Activated naive CD8-positive, alpha-beta T cell treated with anti-CD3 and anti-CD28 coated beads for 36 hours (primary cell): ENCODE measurements around the gene SLC22A12. TPM values are rescaled to one million over a fixed set of nuclear protein-coding genes. Genes with fewer than 3 reads are reported as not detected.

Source experiments
- DNase-seq: peaks from one replicate; pipeline ENCODE4 v3.0.0; 2021
- H3K27ac Mint-ChIP-seq: one replicate; pipeline ENCODE4 v1.8.0; 2022; ENCODE audit warnings: mild to moderate bottlenecking, moderate library complexity, mixed read lengths
- H3K27me3 Mint-ChIP-seq: one replicate; pipeline ENCODE4 v1.8.0; 2022; ENCODE audit warnings: mild to moderate bottlenecking, mixed read lengths
- H3K36me3 Mint-ChIP-seq: one replicate; pipeline ENCODE4 v1.8.0; 2021; ENCODE audit warnings: mild to moderate bottlenecking, mixed read lengths
- H3K4me1 Mint-ChIP-seq: one replicate; pipeline ENCODE4 v1.8.0; 2021; ENCODE audit warnings: mixed read lengths
- H3K4me3 Mint-ChIP-seq: one replicate; pipeline ENCODE4 v1.8.0; 2022; ENCODE audit warnings: mild to moderate bottlenecking, moderate library complexity, mixed read lengths
- H3K9me3 Mint-ChIP-seq: one replicate; pipeline ENCODE4 v1.8.0; 2022; ENCODE audit warnings: mixed read lengths
- total RNA-seq, 2 experiments: library from RNA; stranded (reverse); gene quantifications; one replicate each; pipeline ENCODE4 v1.2.3, GENCODE V29; 2021

The SLC22A12 gene
- total RNA-seq, 2 experiments from 2014 or later = not detected

- H3K36me3 Mint-ChIP-seq = no peaks in the 10 kb centered on the region
- no peak overlapping the region for H3K27ac Mint-ChIP-seq
- H3K4me3 Mint-ChIP-seq = no peak overlapping the region
- H3K9me3 Mint-ChIP-seq = no peaks in the 10 kb centered on the region
- H3K27me3 Mint-ChIP-seq = peaks cover 13% of the 10 kb centered on the region
- H3K4me1 Mint-ChIP-seq = peaks cover 6% of the 10 kb centered on the region
- no peak for DNase-seq
These were observed 41.2 kb downstream of the SLC22A12 start for GRCh38 chr11:64632237-64632636.

GRCh38 chr11:64632654-64633053, 41.6 kb downstream of the SLC22A12 start:
- peaks cover 13% of the 10 kb centered on the region for H3K27me3 Mint-ChIP-seq
- H3K27ac Mint-ChIP-seq = no peak overlapping the region
- H3K36me3 Mint-ChIP-seq = no peaks in the 10 kb centered on the region
- H3K4me3 Mint-ChIP-seq = no peak overlapping the region
- H3K9me3 Mint-ChIP-seq = no peaks in the 10 kb centered on the region
- peaks cover 6% of the 10 kb centered on the region for H3K4me1 Mint-ChIP-seq
- DNase-seq = no peak

GRCh38 chr11:64633555-64634159, 42.6 kb downstream of the SLC22A12 start:
- no peaks in the 10 kb centered on the region for H3K9me3 Mint-ChIP-seq
- H3K27ac Mint-ChIP-seq = no peak overlapping the region
- DNase-seq = no peak
- H3K27me3 Mint-ChIP-seq = peaks cover 13% of the 10 kb centered on the region
- H3K4me3 Mint-ChIP-seq = no peak overlapping the region
- H3K36me3 Mint-ChIP-seq = no peaks in the 10 kb centered on the region
- H3K4me1 Mint-ChIP-seq = peaks cover 6% of the 10 kb centered on the region

- no peaks in the 10 kb centered on the region for H3K9me3 Mint-ChIP-seq
- peaks cover 6% of the 10 kb centered on the region for H3K4me1 Mint-ChIP-seq
- H3K4me3 Mint-ChIP-seq = no peak overlapping the region
- no peaks in the 10 kb centered on the region for H3K36me3 Mint-ChIP-seq
- peaks cover 13% of the 10 kb centered on the region for H3K27me3 Mint-ChIP-seq
- H3K27ac Mint-ChIP-seq = no peak overlapping the region
- no peak for DNase-seq
These were observed 46.5 kb downstream of the SLC22A12 start for GRCh38 chr11:64637334-64638017.

- Mint-ChIP-seq H3K4me1 (peaks cover 6% of the 10 kb centered on the region), H3K9me3 (no peaks in the 10 kb centered on the region), H3K27ac (no peak overlapping the region), H3K36me3 (no peaks in the 10 kb centered on the region), H3K4me3 (no peak overlapping the region), H3K27me3 (peaks cover 15% of the 10 kb centered on the region)
- no peak for DNase-seq
These were observed 47.1 kb downstream of the SLC22A12 start for GRCh38 chr11:64638018-64638665.

- Mint-ChIP-seq H3K27ac (no peak overlapping the region), H3K36me3 (no peaks in the 10 kb centered on the region), H3K27me3 (peaks cover 20% of the 10 kb centered on the region), H3K4me1 (peaks cover 1% of the 10 kb centered on the region), H3K9me3 (no peaks in the 10 kb centered on the region), H3K4me3 (no peak overlapping the region)
- DNase-seq = no peak
These were observed 47.8 kb downstream of the SLC22A12 start for GRCh38 chr11:64638829-64639228.

- Mint-ChIP-seq H3K9me3 (no peaks in the 10 kb centered on the region), H3K36me3 (no peaks in the 10 kb centered on the region), H3K27ac (no peak overlapping the region), H3K4me1 (peaks cover 3% of the 10 kb centered on the region), H3K27me3 (peaks cover 25% of the 10 kb centered on the region), H3K4me3 (no peak overlapping the region)
- no peak for DNase-seq
These were observed 48.9 kb downstream of the SLC22A12 start for GRCh38 chr11:64639885-64640284.

GRCh38 chr11:64641596-64642417, 50.8 kb downstream of the SLC22A12 start:
- Mint-ChIP-seq H3K9me3 (no peaks in the 10 kb centered on the region), H3K27me3 (peaks cover 33% of the 10 kb centered on the region), H3K4me1 (peaks cover 3% of the 10 kb centered on the region), H3K36me3 (no peaks in the 10 kb centered on the region), H3K27ac (no peak overlapping the region), H3K4me3 (no peak overlapping the region)
- DNase-seq = no peak

GRCh38 chr11:64642418-64642735, 51.4 kb downstream of the SLC22A12 start:
- no peak for DNase-seq
- Mint-ChIP-seq H3K4me3 (no peak overlapping the region), H3K9me3 (no peaks in the 10 kb centered on the region), H3K27ac (no peak overlapping the region), H3K36me3 (no peaks in the 10 kb centered on the region), H3K4me1 (peaks cover 3% of the 10 kb centered on the region), H3K27me3 (peaks cover 33% of the 10 kb centered on the region)

GRCh38 chr11:64642871-64643255, 51.8 kb downstream of the SLC22A12 start:
- Mint-ChIP-seq H3K4me3 (no peak overlapping the region), H3K27ac (no peak overlapping the region), H3K36me3 (no peaks in the 10 kb centered on the region), H3K4me1 (peaks cover 3% of the 10 kb centered on the region), H3K9me3 (no peaks in the 10 kb centered on the region), H3K27me3 (peaks cover 33% of the 10 kb centered on the region)
- no peak for DNase-seq

- DNase-seq = no peak
- H3K27ac Mint-ChIP-seq = no peak overlapping the region
These were observed 52.3 kb downstream of the SLC22A12 start for GRCh38 chr11:64643256-64643881.

GRCh38 chr11:64643920-64644646, 53.1 kb downstream of the SLC22A12 start:
- DNase-seq = no peak
- Mint-ChIP-seq H3K4me1 (peaks cover 3% of the 10 kb centered on the region), H3K27ac (no peak overlapping the region), H3K27me3 (peaks cover 33% of the 10 kb centered on the region), H3K4me3 (no peak overlapping the region), H3K36me3 (no peaks in the 10 kb centered on the region), H3K9me3 (no peaks in the 10 kb centered on the region)

More at GRCh38 chr11:64643256-64643881, 52.3 kb downstream of the SLC22A12 start:
- Mint-ChIP-seq H3K4me1 (peaks cover 3% of the 10 kb centered on the region), H3K9me3 (no peaks in the 10 kb centered on the region), H3K27me3 (peaks cover 33% of the 10 kb centered on the region), H3K4me3 (no peak overlapping the region), H3K36me3 (no peaks in the 10 kb centered on the region)

- Mint-ChIP-seq H3K27ac (no peak overlapping the region), H3K27me3 (peaks cover 36% of the 10 kb centered on the region), H3K4me1 (peaks cover 3% of the 10 kb centered on the region), H3K4me3 (no peak overlapping the region), H3K36me3 (no peaks in the 10 kb centered on the region), H3K9me3 (no peaks in the 10 kb centered on the region)
- peak; percentile 20 for DNase-seq
These were observed 53.7 kb downstream of the SLC22A12 start for GRCh38 chr11:64644647-64645275.
